Caco-2 (cell line): Measurements from ENCODE around the gene PDSS1. TPM values are rescaled to one million over a fixed set of nuclear protein-coding genes. Genes with fewer than 3 reads are reported as not detected.
"Not testable (repeated sequence)": the region's sequence is repeated elsewhere in the genome, so short reads cannot be mapped to it uniquely, and the experiment has no call there.

ENCODE experiments used
- BruUV-seq: library from RNA; stranded (reverse); fragments of 400-500 nt; replicated peaks from 2 replicates; lab custom pipeline; 2021; lab: Mats Ljungman, UMichigan
- CTCF ChIA-PET: fragments of 300-600 bp; sonication (Branson Sonifier 250); formaldehyde crosslinking; loops from one replicate; lab custom pipeline; 2022; ENCODE audit warnings: antibody characterized with exemption; lab: Charles Lee
- POLR2A ChIA-PET: fragments of 300-600 bp; sonication (Branson Sonifier 250); formaldehyde crosslinking; loops from one replicate; lab custom pipeline; 2022; ENCODE audit warnings: antibody characterized with exemption; lab: Charles Lee
- DNase-seq, 2 experiments: peaks; one replicate each; pipeline versions ENCODE4 v3.0.0 to v3.0.0-alpha.2; 2020 to 2022
- H3K27me3 ChIP-seq: replicated peaks from 2 replicates; pipeline ENCODE4 v1.6.0; 2011; ENCODE audit warnings: low read length; ENCODE audit not compliant: control insufficient read depth, insufficient read depth
- H3K36me3 ChIP-seq: 2 replicates; pipeline ENCODE4 v1.5.1; 2011; ENCODE audit warnings: low read length; ENCODE audit not compliant: control insufficient read depth, insufficient read depth
- H3K4me1 ChIP-seq: fragments of 250-450 bp; sonication (Bioruptor Pico); 2 replicates; pipeline ENCODE4 v1.5.1; 2020; ENCODE audit warnings: mild to moderate bottlenecking
- H3K4me3 ChIP-seq: 2 replicates; pipeline ENCODE4 v1.5.1; 2011; ENCODE audit warnings: low read depth, mild to moderate bottlenecking, control low read depth, low read length
- H3K9me3 ChIP-seq: fragments of 250-450 bp; sonication (Bioruptor Pico); 2 replicates; pipeline ENCODE4 v1.5.1; 2020; ENCODE audit warnings: mild to moderate bottlenecking, moderate library complexity
- H3K27ac Mint-ChIP-seq: one replicate; pipeline ENCODE4 v1.8.0; 2022; ENCODE audit warnings: mixed read lengths; ENCODE audit not compliant: unreplicated experiment
- H3K27me3 Mint-ChIP-seq: one replicate; pipeline ENCODE4 v1.8.0; 2022; ENCODE audit warnings: mixed read lengths; ENCODE audit not compliant: insufficient read depth, unreplicated experiment
- H3K36me3 Mint-ChIP-seq: one replicate; pipeline ENCODE4 v1.8.0; 2022; ENCODE audit warnings: mild to moderate bottlenecking, mixed read lengths; ENCODE audit not compliant: insufficient read depth, unreplicated experiment
- H3K4me1 Mint-ChIP-seq: one replicate; pipeline ENCODE4 v1.8.0; 2022; ENCODE audit warnings: low read depth, mixed read lengths; ENCODE audit not compliant: unreplicated experiment
- H3K4me3 Mint-ChIP-seq: one replicate; pipeline ENCODE4 v1.8.0; 2022; ENCODE audit warnings: mild to moderate bottlenecking, moderate library complexity, mixed read lengths; ENCODE audit not compliant: unreplicated experiment
- H3K9me3 Mint-ChIP-seq: one replicate; pipeline ENCODE4 v1.8.0; 2022; ENCODE audit warnings: mixed read lengths; ENCODE audit not compliant: unreplicated experiment
- CTCF ChIP-seq, 2 experiments: fragments of 200-600 bp in 1 of 2; IDR thresholded peaks; 1 replicate in 1 of 2; 2 replicates in 1 of 2; pipeline versions ENCODE4 v1.5.1 to v1.8.0; 2011 to 2022; ENCODE audit warnings: antibody characterized with exemption in 1 of 2, control low read depth in 1 of 2, inconsistent platforms in 1 of 2, low read depth in 1 of 2, low read length in 1 of 2, mild to moderate bottlenecking in 1 of 2, moderate library complexity in 1 of 2; ENCODE audit not compliant: insufficient read depth in 1 of 2, severe bottlenecking in 1 of 2, unreplicated experiment in 1 of 2
- intact Hi-C: fragments of 100-400 bp; cut with micrococcal nuclease; formaldehyde crosslinking; loops from one replicate; pipeline ENCODE4 v1.10.0; 2022; ENCODE audit not compliant: unreplicated experiment
- total RNA-seq: library from RNA; stranded (reverse); gene quantifications from 2 replicates; pipeline ENCODE4 v1.2.3, GENCODE V29; 2022

Gene PDSS1
- total RNA-seq, 1 experiment from 2014 or later, result 24.9 TPM

GRCh38 chr10:26681076-26681475 is 16.4 kb upstream of the PDSS1 start:
- Histone ChIP-seq H3K9me3 (no peaks in the 10 kb centered on the region), H3K4me1 (no peaks in the 10 kb centered on the region), H3K36me3 (no peaks in the 10 kb centered on the region), H3K27me3 (no peaks in the 10 kb centered on the region), H3K4me3 (no peak overlapping the region)
- H3K36me3 Mint-ChIP-seq, result no peaks in the 10 kb centered on the region
- no peak for TF ChIP-seq CTCF (IDR thresholded peaks at IDR 0.05; ENCODE audit: insufficient read depth in 1 of 2, low read depth in 1 of 2, low read length in 1 of 2, severe bottlenecking in 1 of 2, unreplicated experiment in 1 of 2)
- POLR2A ChIA-PET, result no interaction called here
- H3K4me3 Mint-ChIP-seq, result no peak overlapping the region
- BruUV-seq, result no TSS peak
- intact Hi-C loops, result no loop called here
- H3K27me3 Mint-ChIP-seq, result peaks cover 17% of the 10 kb centered on the region
- CTCF ChIA-PET, result no interaction called here
- no peak for DNase-seq
- no peak overlapping the region for H3K27ac Mint-ChIP-seq
- H3K9me3 Mint-ChIP-seq, result no peaks in the 10 kb centered on the region
- H3K4me1 Mint-ChIP-seq, result peaks cover 7% of the 10 kb centered on the region

- H3K36me3 ChIP-seq, H3K9me3 Mint-ChIP-seq, H3K27ac Mint-ChIP-seq, H3K27me3 ChIP-seq, intact Hi-C loops, CTCF ChIA-PET, H3K4me3 ChIP-seq, POLR2A ChIA-PET, H3K36me3 Mint-ChIP-seq, BruUV-seq, H3K4me1 Mint-ChIP-seq, DNase-seq, H3K9me3 ChIP-seq, H3K4me1 ChIP-seq, H3K4me3 Mint-ChIP-seq: not testable (repeated sequence)
- H3K27me3 Mint-ChIP-seq, result peaks cover 14% of the 10 kb centered on the region
Observed at GRCh38 chr10:26681971-26682370, 15.5 kb upstream of the PDSS1 start.

- Mint-ChIP-seq H3K27me3 (peaks cover 13% of the 10 kb centered on the region), H3K4me3 (no peak overlapping the region), H3K27ac (no peak overlapping the region), H3K9me3 (no peaks in the 10 kb centered on the region), H3K36me3 (no peaks in the 10 kb centered on the region), H3K4me1 (peaks cover 7% of the 10 kb centered on the region)
- no peak for DNase-seq
- no TSS peak for BruUV-seq
- POLR2A ChIA-PET, result no interaction called here
- Histone ChIP-seq H3K4me3 (no peak overlapping the region), H3K27me3 (no peaks in the 10 kb centered on the region), H3K9me3 (no peaks in the 10 kb centered on the region), H3K36me3 (no peaks in the 10 kb centered on the region), H3K4me1 (no peaks in the 10 kb centered on the region)
- intact Hi-C loops, result no loop called here
- no peak for TF ChIP-seq CTCF (IDR thresholded peaks at IDR 0.05; ENCODE audit: insufficient read depth in 1 of 2, low read depth in 1 of 2, low read length in 1 of 2, severe bottlenecking in 1 of 2, unreplicated experiment in 1 of 2)
- CTCF ChIA-PET, result no interaction called here
Observed at GRCh38 chr10:26682931-26683330, 14.6 kb upstream of the PDSS1 start.
